SKM-1 (cell line): Measurements from ENCODE around the gene ME3.

Experiments used
- DNase-seq: peaks from one replicate; lab custom pipeline; 2025; ENCODE audit not compliant: unreplicated experiment; lab: John Stamatoyannopoulos, UW

Gene ME3

GRCh38 chr11:86395061-86395551 lies 277.3 kb downstream of the ME3 start:
- peak; percentile 20 for DNase-seq
